HG03045 (cell line): ENCODE results near the gene PDSS1.
"Not testable (repeated sequence)": the region's sequence is repeated elsewhere in the genome, so short reads cannot be mapped to it uniquely, and the experiment has no call there.

Experiments used
- ATAC-seq: cut with Tn5 transposase; IDR thresholded peaks from one replicate; pipeline ENCODE4 v1.9.1; 2021; ENCODE audit warnings: mild to moderate bottlenecking, moderate library complexity; ENCODE audit not compliant: unreplicated experiment

PDSS1 gene

DNA sequence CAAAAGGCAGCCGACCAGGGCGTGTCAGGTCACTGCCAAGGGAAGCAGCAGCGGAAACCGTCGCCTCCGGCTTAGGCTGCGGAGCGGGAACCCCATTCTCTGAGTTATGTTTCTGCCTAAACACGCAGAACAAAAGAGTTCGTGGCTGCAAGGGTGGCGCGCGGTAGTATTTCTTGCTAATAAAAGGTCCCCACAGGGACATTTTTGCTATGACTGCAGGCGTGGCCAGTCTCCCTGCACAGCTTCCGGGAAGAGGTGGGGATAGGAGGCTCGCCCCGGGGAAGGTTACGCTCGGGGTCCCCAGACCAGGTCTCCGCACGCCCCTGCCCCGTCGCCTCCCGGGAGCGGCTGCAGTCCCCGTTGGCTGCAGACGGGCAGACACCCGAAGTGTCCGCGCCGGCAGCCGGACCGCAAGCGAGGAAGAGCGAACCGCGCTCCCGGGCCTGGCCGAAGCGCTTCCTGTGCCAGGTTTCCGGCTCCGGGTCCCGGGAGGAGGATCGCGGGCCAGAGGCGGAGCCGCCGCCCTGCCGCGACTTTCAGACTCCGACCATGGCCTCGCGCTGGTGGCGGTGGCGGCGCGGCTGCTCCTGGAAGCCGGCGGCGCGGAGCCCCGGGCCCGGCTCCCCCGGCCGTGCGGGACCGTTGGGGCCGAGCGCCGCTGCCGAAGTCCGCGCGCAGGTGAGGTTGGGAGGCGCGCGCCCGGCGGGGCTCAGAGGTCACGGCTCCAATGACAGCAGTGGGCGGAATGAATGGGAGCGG is at the start of gene PDSS1:
PDSS1 (plus strand) TSS at position 539 of the 759 bp plus-strand sequence; CDS start at position 550, 11 bp downstream.
- ATAC-seq, result peak; percentile 92

DNA sequence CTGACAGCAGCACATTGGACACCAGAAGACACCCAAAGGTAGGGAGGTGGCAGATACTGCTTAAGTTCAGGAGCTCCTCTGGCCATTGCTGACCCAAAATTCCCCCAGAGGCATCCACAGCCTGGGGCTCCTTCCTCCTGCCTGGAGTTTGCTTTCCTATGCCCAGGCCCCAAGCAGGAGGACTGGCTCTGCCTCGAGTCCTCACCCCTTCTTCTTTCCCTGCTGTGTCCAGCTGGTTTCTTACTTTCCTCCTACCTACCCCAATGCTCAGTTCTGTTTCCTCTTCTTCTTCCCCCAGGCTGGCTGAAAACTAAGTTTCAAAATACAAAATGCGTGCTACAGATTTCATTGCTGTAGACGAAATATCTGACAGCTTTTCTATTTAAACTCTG is 49.3 kb upstream of the PDSS1 start:
- not testable (repeated sequence) for ATAC-seq

- ATAC-seq, result no peak
Observed at GRCh38 chr10:26650406-26650805, 47.1 kb upstream of the PDSS1 start.

- ATAC-seq, result not testable (repeated sequence)
Observed at GRCh38 chr10:26651476-26651875, 46.0 kb upstream of the PDSS1 start.

DNA sequence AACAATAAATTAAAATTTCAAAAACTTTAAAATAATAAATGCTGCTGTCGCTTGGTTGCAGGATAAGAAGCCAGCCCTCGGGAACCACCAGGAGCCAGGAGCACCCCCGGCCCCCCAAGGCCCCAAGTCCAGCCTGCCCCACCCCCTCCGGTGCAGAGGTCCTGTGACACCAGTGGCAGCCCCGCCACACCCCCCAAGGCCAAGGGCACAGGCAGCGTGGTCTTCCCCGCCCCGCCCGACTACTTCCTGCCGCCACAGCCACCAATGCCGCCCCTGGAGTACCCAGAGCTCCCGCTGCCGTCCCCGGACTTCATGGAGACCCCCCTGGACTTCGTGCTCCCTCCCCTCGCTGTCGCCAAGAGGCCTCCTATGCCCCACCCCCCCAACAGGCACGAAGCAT is 44.5 kb upstream of the PDSS1 start:
- no peak for ATAC-seq

GRCh38 chr10:26655746-26656145 is 41.8 kb upstream of the PDSS1 start:
- ATAC-seq, result no peak

GRCh38 chr10:26662864-26663263 is 34.6 kb upstream of the PDSS1 start:
- no peak for ATAC-seq

- ATAC-seq, result no peak
Observed at GRCh38 chr10:26665080-26666048, 32.1 kb upstream of the PDSS1 start.

DNA sequence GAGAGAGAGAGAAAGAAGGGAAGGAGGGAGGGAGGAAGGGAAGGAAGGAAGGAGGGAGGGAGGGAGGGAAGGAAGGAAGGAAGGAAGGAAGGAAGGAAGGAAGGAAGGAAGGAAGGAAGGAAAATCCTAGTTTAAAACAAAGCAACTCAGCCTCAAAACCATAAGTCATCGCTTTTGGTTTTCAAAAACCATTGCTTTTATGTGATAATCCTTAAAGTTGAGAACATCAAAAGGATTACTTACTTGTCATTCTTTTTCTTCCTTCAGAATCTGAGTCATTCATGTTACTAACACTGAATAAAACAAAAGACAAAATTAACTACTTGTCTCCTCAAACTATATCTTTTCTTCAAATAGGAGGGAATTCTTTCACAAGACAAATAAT is 21.6 kb upstream of the PDSS1 start:
- ATAC-seq, result no peak

DNA sequence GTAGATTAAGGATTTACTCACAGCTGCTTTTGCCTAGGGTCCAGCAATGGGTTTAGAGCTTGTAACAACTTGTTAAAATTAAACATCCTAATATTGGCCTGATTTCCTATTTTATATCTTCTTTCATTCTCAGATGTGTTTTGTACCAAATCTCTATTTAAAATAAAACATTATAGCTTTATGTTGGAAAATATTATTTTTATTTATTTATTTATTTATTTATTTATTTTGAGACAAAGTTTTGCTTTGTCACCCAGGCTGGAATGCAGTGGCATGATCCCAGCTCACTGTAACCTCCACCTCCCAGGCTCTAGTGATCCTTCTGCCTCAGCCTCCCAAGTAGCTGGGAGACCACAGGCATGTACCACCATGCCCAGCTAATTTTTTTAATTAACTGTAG is 17.9 kb upstream of the PDSS1 start:
- ATAC-seq, result no peak

DNA sequence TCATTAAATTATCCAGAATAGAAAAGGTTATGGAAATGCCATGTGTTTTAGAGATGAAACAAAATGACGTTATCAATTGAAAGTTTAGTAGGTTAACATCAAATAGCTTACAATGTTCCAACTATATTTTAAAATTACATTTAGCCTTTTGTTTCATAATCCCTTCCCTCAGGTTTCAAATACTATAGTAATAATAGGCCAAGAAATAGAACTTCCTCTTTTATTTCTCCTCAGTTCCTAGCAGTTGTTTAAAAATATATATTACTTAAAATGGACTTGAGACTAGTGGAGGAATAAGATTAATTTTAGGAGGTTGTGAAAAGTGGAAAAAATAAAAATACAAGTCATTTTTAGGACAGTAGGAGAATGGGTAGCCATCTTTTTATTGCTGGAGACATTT is 16.4 kb upstream of the PDSS1 start:
- no peak for ATAC-seq

GRCh38 chr10:26681971-26682370 is 15.5 kb upstream of the PDSS1 start:
- not testable (repeated sequence) for ATAC-seq

DNA sequence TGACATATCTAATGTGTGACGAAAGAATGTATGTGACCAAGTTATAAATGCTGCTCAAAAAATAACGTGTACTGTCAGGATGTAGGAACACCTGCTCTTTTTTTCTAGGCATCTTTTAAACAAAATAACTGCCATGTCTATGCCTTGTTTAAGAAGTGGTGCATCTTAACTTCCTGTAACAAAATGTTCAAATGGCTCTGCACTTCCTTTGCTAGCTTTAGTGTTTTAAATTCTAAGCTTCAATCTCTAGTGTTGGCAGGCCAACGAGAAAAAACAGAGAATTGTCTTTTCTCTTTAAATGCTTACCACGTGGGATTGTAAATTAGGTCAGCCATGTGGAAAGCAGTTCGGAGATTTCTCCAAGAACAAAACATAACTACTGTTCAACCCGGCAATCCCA is 14.6 kb upstream of the PDSS1 start:
- ATAC-seq, result no peak

DNA sequence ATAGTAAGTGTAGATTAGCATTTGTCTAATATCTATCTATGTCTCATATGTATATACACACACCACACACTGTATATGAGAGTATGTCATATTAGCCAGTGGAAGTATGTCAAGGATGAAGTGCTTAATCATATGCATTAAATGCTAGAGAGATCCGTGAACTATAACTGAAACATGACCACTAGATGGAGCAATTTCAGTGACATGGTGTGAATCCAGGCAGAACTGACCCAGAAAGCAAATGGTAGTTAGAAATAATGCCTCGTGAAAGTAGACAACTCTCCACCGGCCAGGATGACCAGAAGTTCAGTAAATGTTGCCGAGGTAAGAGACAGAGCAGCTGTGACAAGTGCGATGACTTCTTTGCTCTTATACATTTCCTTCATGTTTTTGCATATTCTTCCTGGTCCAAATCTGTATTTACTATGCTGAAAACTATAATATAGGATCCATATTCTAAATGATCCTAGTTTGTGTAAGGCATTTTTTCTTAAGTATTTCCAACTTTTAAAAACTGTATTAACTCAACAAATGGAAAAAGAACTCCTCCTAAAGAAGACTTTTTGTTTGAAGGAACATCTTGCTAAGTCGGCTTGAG is 12.7 kb upstream of the PDSS1 start:
- ATAC-seq, result peak; percentile 85

GRCh38 chr10:26685441-26685840 is 12.1 kb upstream of the PDSS1 start:
- no peak for ATAC-seq

DNA sequence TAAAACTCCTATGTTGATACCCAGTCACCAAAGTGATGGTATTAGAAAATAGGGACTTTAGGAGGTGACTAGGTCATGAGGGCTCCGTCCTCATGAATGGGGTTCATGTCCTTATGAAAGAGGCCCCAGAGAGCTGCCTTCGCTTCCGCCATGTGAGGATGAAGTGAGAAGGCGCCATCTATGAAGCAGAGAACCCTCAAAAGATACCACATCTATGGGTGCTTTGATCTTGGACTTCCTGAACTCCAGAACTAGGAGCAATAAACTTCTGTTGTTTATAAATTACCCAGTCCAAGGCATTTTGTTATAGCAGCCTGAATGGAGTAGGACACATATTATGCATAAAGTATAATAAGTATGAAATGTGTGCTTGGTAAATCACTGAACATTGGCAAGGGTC is 8.1 kb upstream of the PDSS1 start:
- ATAC-seq, result no peak

- no peak for ATAC-seq
Observed at GRCh38 chr10:26690731-26691475, 6.6 kb upstream of the PDSS1 start.

DNA sequence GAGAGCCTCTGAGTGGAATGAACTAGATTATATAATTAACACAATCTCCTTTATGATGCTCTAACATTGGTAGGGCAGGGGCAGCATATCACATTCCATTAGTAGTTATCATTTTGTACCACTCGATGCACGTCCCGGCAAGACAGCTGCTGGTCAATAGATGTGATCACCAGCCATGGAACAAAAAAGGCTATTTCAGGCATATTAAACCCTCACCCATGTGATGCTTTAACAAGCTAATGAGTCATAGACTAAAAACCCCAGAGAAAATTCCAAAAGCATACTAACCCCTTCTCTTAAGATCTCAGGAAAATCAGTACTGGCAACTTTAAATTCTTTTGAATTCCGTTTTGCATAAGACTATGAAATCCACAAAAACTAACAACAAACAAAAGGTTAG is 3.0 kb upstream of the PDSS1 start:
- not testable (repeated sequence) for ATAC-seq

DNA sequence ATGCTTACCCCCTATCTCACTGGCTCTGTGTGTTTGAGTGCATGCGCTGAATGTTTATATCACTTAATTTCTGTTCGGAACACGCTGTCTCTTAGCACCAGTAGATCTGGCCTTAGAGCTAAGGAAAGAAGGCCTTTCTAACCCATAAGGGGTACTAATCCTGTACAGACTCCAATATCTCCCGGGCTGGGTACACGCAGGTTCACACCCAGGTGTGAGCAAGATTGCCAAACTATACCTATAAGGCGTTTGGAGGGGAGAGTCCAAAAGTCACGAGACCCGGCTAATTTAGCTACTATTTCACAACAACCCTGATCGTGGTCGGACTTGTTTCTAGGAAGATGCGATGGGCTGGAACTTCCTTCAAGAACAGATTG is 727 bp upstream of the PDSS1 start:
- ATAC-seq, result peak; percentile 2

GRCh38 chr10:26697922-26698608 is 564 bp downstream of the PDSS1 start:
- ATAC-seq, result no peak
